Activated gamma-delta T cell treated with Interleukin-2 at 50 U/mL for 16 hours (primary cell): ENCODE data around the gene ATP6V0A4.
A peak's percentile ranks its signal among the peaks of the same experiment; 100 is the strongest.
"Not testable (repeated sequence)": the region's sequence is repeated elsewhere in the genome, so short reads cannot be mapped to it uniquely, and the experiment has no call there.

Experiments
- DNase-seq: peaks from one replicate; pipeline ENCODE4 v3.0.0-alpha.2; 2020

Gene ATP6V0A4

GRCh38 chr7:138748666-138749065, 49.3 kb downstream of the ATP6V0A4 start:
- no peak for DNase-seq

GRCh38 chr7:138746073-138746472, 51.9 kb downstream of the ATP6V0A4 start:
- no peak for DNase-seq

- DNase-seq = no peak
Observed at GRCh38 chr7:138745189-138745588, 52.8 kb downstream of the ATP6V0A4 start.

- DNase-seq = no peak
Observed at GRCh38 chr7:138741453-138741735, 56.6 kb downstream of the ATP6V0A4 start.

GRCh38 chr7:138739859-138740258, 58.1 kb downstream of the ATP6V0A4 start:
- no peak for DNase-seq

GRCh38 chr7:138738551-138739335, 59.3 kb downstream of the ATP6V0A4 start:
- DNase-seq = peak; percentile 86

GRCh38 chr7:138738114-138738513, 59.9 kb downstream of the ATP6V0A4 start:
- no peak for DNase-seq

- no peak for DNase-seq
Observed at GRCh38 chr7:138735399-138735798, 62.6 kb downstream of the ATP6V0A4 start.

- DNase-seq = not testable (repeated sequence)
Observed at GRCh38 chr7:138731733-138732132, 66.3 kb downstream of the ATP6V0A4 start.

GRCh38 chr7:138729444-138729843, 68.6 kb downstream of the ATP6V0A4 start:
- DNase-seq = no peak

GRCh38 chr7:138727336-138728099, 70.5 kb downstream of the ATP6V0A4 start:
- no peak for DNase-seq

GRCh38 chr7:138726288-138726687, 71.7 kb downstream of the ATP6V0A4 start:
- no peak for DNase-seq

GRCh38 chr7:138720286-138720685, 77.7 kb downstream of the ATP6V0A4 start:
- DNase-seq = no peak

GRCh38 chr7:138716889-138717288, 81.1 kb downstream of the ATP6V0A4 start:
- no peak for DNase-seq

GRCh38 chr7:138713191-138713590, 84.8 kb downstream of the ATP6V0A4 start:
- no peak for DNase-seq

- DNase-seq = no peak
Observed at GRCh38 chr7:138712652-138713051, 85.3 kb downstream of the ATP6V0A4 start.

GRCh38 chr7:138710536-138711385, 87.2 kb downstream of the ATP6V0A4 start:
- DNase-seq = no peak

GRCh38 chr7:138705167-138705566, 92.8 kb downstream of the ATP6V0A4 start:
- no peak for DNase-seq

GRCh38 chr7:138701537-138701923, 96.5 kb downstream of the ATP6V0A4 start:
- DNase-seq = no peak

GRCh38 chr7:138700857-138701536, 97.0 kb downstream of the ATP6V0A4 start, which contains the start of gene SVOPL:
Gene SVOPL (minus strand): TSS chr7:138701362. CDS start chr7:138679045, 22,317 bp downstream.
- DNase-seq = no peak

- no peak for DNase-seq
Observed at GRCh38 chr7:138699661-138700060, 98.3 kb downstream of the ATP6V0A4 start.

GRCh38 chr7:138698281-138698680, 99.7 kb downstream of the ATP6V0A4 start:
- DNase-seq = no peak
